K562 (cell line): Measurements from ENCODE around the gene CASP9. TPM values are rescaled to one million over a fixed set of nuclear protein-coding genes. Genes with fewer than 3 reads are reported as not detected.

ENCODE experiments used
- ATAC-seq: fragments of 200-7000 bp; cut with Tn5 transposase; 3 replicates; pipeline ENCODE4 v1.9.1; 2020; ENCODE audit warnings: moderate library complexity
- BruUV-seq: library from RNA; stranded (reverse); fragments of 400-500 nt; replicated peaks from 2 replicates; lab custom pipeline; 2021; lab: Mats Ljungman, UMichigan
- CTCF ChIA-PET: fragments of 300-600 bp; formaldehyde crosslinking; extraction: SDS; loops from one replicate; lab custom pipeline; 2021; ENCODE audit warnings: low intra/inter-chr PET ratio; lab: Yijun Ruan, JAX
- POLR2A ChIA-PET: fragments of 300-600, 350-650 bp; sonication (Branson Sonifier 250); formaldehyde crosslinking; extraction: SDS; loops from one replicate; lab custom pipeline; 2021; ENCODE audit warnings: antibody characterized with exemption, inconsistent platforms; lab: Yijun Ruan, JAX
- DNase-seq, 4 experiments: peaks; one replicate each; pipeline versions ENCODE4 v3.0.0 to v3.0.0-alpha.2; 2011 to 2018; ENCODE audit warnings: low spot score in 3 of 4, mixed read lengths in 3 of 4; ENCODE audit errors: extremely low read depth in 1 of 4
- FAIRE-seq: peaks from 2 replicates; lab custom pipeline; 2011; peaks lifted over from hg19 to GRCh38; lab: Jason Lieb, UNC
- H2AFZ ChIP-seq: 2 replicates; pipeline ENCODE4 v1.6.0; 2011; ENCODE audit warnings: low read depth, low read length, control low read depth, inconsistent platforms
- H3K27ac ChIP-seq: fragments of 200-600 bp; 3 replicates; pipeline ENCODE4 v1.8.0; 2011; ENCODE audit warnings: low read depth, mild to moderate bottlenecking, control low read depth, inconsistent platforms, low read length, moderate library complexity, mixed read lengths; ENCODE audit errors: extremely low read depth
- H3K27me3 ChIP-seq, 2 experiments: fragments of 300-600 bp in 1 of 2; 2 replicates in 1 of 2; 3 replicates in 1 of 2; pipeline versions ENCODE4 v1.6.0 to v1.8.0; 2011; ENCODE audit warnings: inconsistent platforms in 2 of 2, low read length in 2 of 2, mild to moderate bottlenecking in 1 of 2, mixed read lengths in 1 of 2, moderate library complexity in 1 of 2; ENCODE audit not compliant: control insufficient read depth in 2 of 2, insufficient read depth in 2 of 2
- H3K36me3 ChIP-seq: fragments of 300-600 bp; 3 replicates; pipeline ENCODE4 v1.8.0; 2011; ENCODE audit warnings: mild to moderate bottlenecking, low read length, inconsistent platforms; ENCODE audit not compliant: control insufficient read depth, insufficient read depth
- H3K4me1 ChIP-seq, 2 experiments: fragments of 200-600 bp in 1 of 2; replicated peaks in 1 of 2; 2 replicates in 1 of 2; 3 replicates in 1 of 2; pipeline versions ENCODE4 v1.5.1 to v1.8.0; 2011; ENCODE audit warnings: inconsistent platforms in 2 of 2, low read length in 2 of 2, mild to moderate bottlenecking in 1 of 2, mixed read lengths in 1 of 2, moderate library complexity in 1 of 2; ENCODE audit not compliant: control insufficient read depth in 2 of 2, insufficient read depth in 2 of 2
- H3K4me2 ChIP-seq: 2 replicates; pipeline ENCODE4 v1.6.1; 2011; ENCODE audit warnings: low read length, control low read depth, inconsistent platforms, mixed read lengths; ENCODE audit not compliant: insufficient read depth
- H3K4me3 ChIP-seq: fragments of 200-600 bp; sonication (generic), shearing (Covaris generic); 2 replicates; pipeline ENCODE4 v1.5.1; 2016; ENCODE audit warnings: control low read depth, inconsistent platforms
- H3K79me2 ChIP-seq: fragments of 200-600 bp; 3 replicates; pipeline ENCODE4 v1.8.0; 2011; ENCODE audit warnings: low read length, inconsistent platforms; ENCODE audit not compliant: control insufficient read depth, insufficient read depth
- H3K9ac ChIP-seq, 2 experiments: 2 replicates each; pipeline versions ENCODE4 v1.6.0 to v1.6.1; 2011; ENCODE audit warnings: low read depth in 2 of 2, low read length in 2 of 2, control low read depth in 1 of 2, inconsistent platforms in 1 of 2, mild to moderate bottlenecking in 1 of 2, mixed read lengths in 1 of 2; ENCODE audit not compliant: insufficient read depth in 1 of 2
- H3K9me1 ChIP-seq: one replicate; pipeline ENCODE4 v1.6.0; 2011; ENCODE audit warnings: inconsistent platforms, mild to moderate bottlenecking, low read length, moderate library complexity; ENCODE audit not compliant: control insufficient read depth, insufficient read depth
- H3K9me3 ChIP-seq: replicated peaks from 2 replicates; pipeline ENCODE4 v1.5.1; 2011; ENCODE audit warnings: low read depth, low read length, inconsistent platforms; ENCODE audit not compliant: control insufficient read depth, insufficient read depth
- H4K20me1 ChIP-seq: replicated peaks from 2 replicates; pipeline ENCODE4 v1.6.1; 2011; ENCODE audit warnings: low read length, inconsistent platforms, mixed read lengths; ENCODE audit not compliant: control insufficient read depth, insufficient read depth
- BRD4 ChIP-seq: fragments of 200-600 bp; sonication (generic); IDR thresholded peaks from 2 replicates; pipeline ENCODE4 v1.6.1; 2017; ENCODE audit warnings: inconsistent platforms
- CEBPB ChIP-seq: fragments of 450-650 bp; IDR thresholded peaks from 2 replicates; pipeline ENCODE4 v1.6.1; 2016; ENCODE audit warnings: missing genetic modification characterization, missing compliant biosample characterization
- CEBPG ChIP-seq, 3 experiments: fragments of 200-800 bp in 1 of 3; sonication (Bioruptor generic) in 1 of 3; sonication (generic) in 1 of 3; formaldehyde crosslinking in 1 of 3; IDR thresholded peaks in 2 of 3; conservative IDR thresholded peaks in 1 of 3; 2 replicates each; pipeline versions ENCODE4 v1.6.1 to v1.8.0; 2016 to 2022; ENCODE audit warnings: missing compliant biosample characterization in 2 of 3, missing genetic modification characterization in 2 of 3, mild to moderate bottlenecking in 1 of 3, missing genetic modification reagents in 1 of 3
- ZNF644 ChIP-seq: fragments of 200-800 bp; sonication (Bioruptor generic); IDR thresholded peaks from 2 replicates; pipeline ENCODE4 v1.6.1; 2016; ENCODE audit warnings: low read depth, missing genetic modification characterization, missing compliant biosample characterization
- WGBS: fragments of 100-300 bp; shearing (Covaris generic); methylation state at CpG from one replicate; pipeline ENCODE4 v1.1.6; 2016; ENCODE audit warnings: low coverage, mixed read lengths; ENCODE audit not compliant: insufficient coverage; ENCODE audit errors: missing lambda C conversion rate; 5-methylcytosine and 5-hydroxymethylcytosine counted together
- in situ Hi-C: fragments of 300-500 bp; cut with MboI; formaldehyde crosslinking; loops from 4 replicates; pipeline ENCODE4 v1.15.0; 2018; ENCODE audit warnings: inconsistent platforms, mixed read lengths
- intact Hi-C: fragments of 100-400 bp; cut with micrococcal nuclease; formaldehyde crosslinking; loops from 2 replicates; pipeline ENCODE4 v1.14.2; 2022
- polyA plus RNA-seq, 8 experiments: library from polyadenylated mRNA; depleted of rRNA in 4 of 8; stranded (reverse) in 5 of 8; unstranded in 3 of 8; fragments of >200 nt; fragmentation: Nextera tagmentation in 2 of 8; fragmentation: Illumina TruSeq in 1 of 8; extraction: Ambion mirVana in 2 of 8; extraction: Trizol in 1 of 8; gene quantifications; 2 replicates each; pipeline versions ENCODE4 v1.2.1 to v1.2.3, GENCODE V29; 2011 to 2014; ENCODE audit warnings: inconsistent platforms in 1 of 8, missing spikeins in 1 of 8
- total RNA-seq, 7 experiments: library from RNA; depleted of rRNA in 6 of 7; stranded (reverse); fragments of >200 nt in 6 of 7; fragmentation: Illumina TruSeq in 2 of 7; extraction: Trizol in 2 of 7; gene quantifications; 2 replicates each; pipeline versions ENCODE4 v1.2.1 to v1.2.3, GENCODE V29; 2011 to 2021; ENCODE audit warnings: low replicate concordance in 1 of 7
- TF ChIP-seq, protein P1 (sequence below), 2 experiments: fragments of 450-650 bp in 1 of 2; IDR thresholded peaks; 2 replicates each; pipeline ENCODE4 v1.6.1; 2011 to 2017; ENCODE audit warnings: low read depth in 2 of 2, antibody characterized with exemption in 1 of 2, borderline replicate concordance in 1 of 2, low read length in 1 of 2, mild to moderate bottlenecking in 1 of 2, mixed read lengths in 1 of 2; ENCODE audit not compliant: control insufficient read depth in 1 of 2

Gene CASP9
- total and polyA plus RNA-seq, 9 of the 15 experiments (the other 6 are each of a cell fraction or from before 2014, with no cell fraction given): 10.8 to 54.1 (median 30.7) TPM

DNA sequence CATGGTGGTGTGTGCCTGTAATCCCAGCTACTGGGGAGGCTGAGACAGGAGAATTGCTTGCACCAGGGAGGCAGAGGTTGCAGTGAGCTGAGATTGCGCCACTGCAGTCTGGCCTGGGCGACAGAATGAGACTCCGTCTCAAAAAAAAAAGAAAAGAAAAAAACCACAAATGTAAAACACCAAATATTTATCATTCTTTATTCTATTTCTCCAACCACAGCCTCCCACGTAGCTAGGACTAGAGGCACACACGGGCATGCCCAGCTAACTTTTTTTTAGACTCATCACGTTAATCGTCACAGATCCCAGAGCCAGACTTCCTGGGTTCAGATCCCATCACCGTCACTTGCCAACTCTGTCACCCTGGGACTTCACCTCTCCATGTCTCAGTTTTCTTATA lies 16.2 kb upstream of the CASP9 start:
- TF ChIP-seq BRD4 (no peak), ZNF644 (tag) (no peak), CEBPB (tag) (no peak), CEBPG (CRISPR knock-in tag; IDR thresholded peaks at IDR 0.05) (no peak), CEBPG (tag; conservative IDR thresholded peaks at IDR 0.05 in 1 of 2, IDR thresholded peaks at IDR 0.05 in 1 of 2) (no peak)
- TF ChIP-seq, protein P1, sequence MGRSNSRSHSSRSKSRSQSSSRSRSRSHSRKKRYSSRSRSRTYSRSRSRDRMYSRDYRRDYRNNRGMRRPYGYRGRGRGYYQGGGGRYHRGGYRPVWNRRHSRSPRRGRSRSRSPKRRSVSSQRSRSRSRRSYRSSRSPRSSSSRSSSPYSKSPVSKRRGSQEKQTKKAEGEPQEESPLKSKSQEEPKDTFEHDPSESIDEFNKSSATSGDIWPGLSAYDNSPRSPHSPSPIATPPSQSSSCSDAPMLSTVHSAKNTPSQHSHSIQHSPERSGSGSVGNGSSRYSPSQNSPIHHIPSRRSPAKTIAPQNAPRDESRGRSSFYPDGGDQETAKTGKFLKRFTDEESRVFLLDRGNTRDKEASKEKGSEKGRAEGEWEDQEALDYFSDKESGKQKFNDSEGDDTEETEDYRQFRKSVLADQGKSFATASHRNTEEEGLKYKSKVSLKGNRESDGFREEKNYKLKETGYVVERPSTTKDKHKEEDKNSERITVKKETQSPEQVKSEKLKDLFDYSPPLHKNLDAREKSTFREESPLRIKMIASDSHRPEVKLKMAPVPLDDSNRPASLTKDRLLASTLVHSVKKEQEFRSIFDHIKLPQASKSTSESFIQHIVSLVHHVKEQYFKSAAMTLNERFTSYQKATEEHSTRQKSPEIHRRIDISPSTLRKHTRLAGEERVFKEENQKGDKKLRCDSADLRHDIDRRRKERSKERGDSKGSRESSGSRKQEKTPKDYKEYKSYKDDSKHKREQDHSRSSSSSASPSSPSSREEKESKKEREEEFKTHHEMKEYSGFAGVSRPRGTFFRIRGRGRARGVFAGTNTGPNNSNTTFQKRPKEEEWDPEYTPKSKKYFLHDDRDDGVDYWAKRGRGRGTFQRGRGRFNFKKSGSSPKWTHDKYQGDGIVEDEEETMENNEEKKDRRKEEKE (IDR thresholded peaks at IDR 0.05; ENCODE audit: borderline replicate concordance in 1 of 2, control insufficient read depth in 1 of 2, low read depth in 2 of 2, low read length in 1 of 2): no peak
- intact Hi-C loops (loop anchor here (5.0 kb wide), 1 partner anchor 82 kb away; no protein-coding TSS in a partner anchor), in situ Hi-C loops (no loop called here)
- ATAC-seq: no peak
- no peak for FAIRE-seq
- DNase-seq: no peak
- Histone ChIP-seq H3K27me3 (no peaks in the 10 kb centered on the region), H4K20me1 (no peaks in the 10 kb centered on the region), H3K9ac (no peak overlapping the region), H3K79me2 (no peaks in the 10 kb centered on the region), H3K9me3 (no peaks in the 10 kb centered on the region), H2AFZ (no peak overlapping the region), H3K4me1 (peaks cover 16 to 37% of the 10 kb centered on the region in 2 experiments), H3K4me3 (no peak overlapping the region), H3K27ac (no peak overlapping the region), H3K36me3 (peaks cover 75% of the 10 kb centered on the region), H3K9me1 (no peaks in the 10 kb centered on the region), H3K4me2 (no peak overlapping the region)
- ChIA-PET POLR2A (interaction anchor here (0.7 to 2.1 kb wide), 4 partner anchors 11 to 38 kb away, joined by 3 to 7 read pairs (median 5); partner anchors contain the start of gene DNAJC16), CTCF (no interaction called here)
- no TSS peak for BruUV-seq
- WGBS: 88% methylated on average over 8 of the region's 8 CpGs
